HG03159 (cell line): Measurements from ENCODE around the gene BCLAF3.

Experiments
- ATAC-seq: cut with Tn5 transposase; IDR thresholded peaks from one replicate; pipeline ENCODE4 v1.9.1; 2021; ENCODE audit warnings: mild to moderate bottlenecking, moderate library complexity; ENCODE audit not compliant: unreplicated experiment

Gene BCLAF3

GRCh38 chrX:19968276-19968675, 22.6 kb downstream of the BCLAF3 start:
- ATAC-seq = no peak

GRCh38 chrX:19966056-19966455, 24.8 kb downstream of the BCLAF3 start:
- no peak for ATAC-seq

DNA sequence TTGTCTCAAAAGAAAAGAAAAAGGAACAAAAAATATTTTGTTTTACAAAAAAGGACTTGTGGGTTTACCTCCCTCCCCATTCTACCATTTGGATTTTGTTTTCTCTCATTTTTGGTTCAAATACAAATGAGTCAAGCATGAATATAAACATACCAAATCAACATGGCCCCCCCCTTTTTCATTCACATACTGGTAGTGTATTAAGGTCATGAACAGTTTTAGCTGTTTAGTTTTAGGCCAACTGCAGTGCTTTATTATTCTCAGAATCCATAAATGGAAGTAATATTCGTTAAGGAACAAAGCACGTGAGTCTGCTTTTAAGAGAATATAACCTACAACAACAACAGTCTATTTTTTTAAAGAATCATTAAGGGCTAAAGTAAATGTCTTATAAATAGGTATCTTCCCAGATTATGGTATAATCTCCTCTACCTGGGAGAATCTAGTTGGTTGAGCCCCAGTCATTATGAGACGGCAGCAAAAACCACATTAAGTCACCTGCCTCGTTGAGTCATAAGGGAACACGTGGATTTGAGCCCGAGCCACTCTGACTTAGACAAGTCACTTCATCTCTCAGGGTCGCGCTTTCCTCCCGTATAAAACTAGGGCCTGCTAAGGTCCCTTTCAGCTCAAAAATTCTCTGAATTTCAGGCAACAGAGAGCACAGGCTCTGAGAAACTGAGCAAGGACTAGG, 26.7 kb downstream of the BCLAF3 start:
- peak; percentile 77 for ATAC-seq

DNA sequence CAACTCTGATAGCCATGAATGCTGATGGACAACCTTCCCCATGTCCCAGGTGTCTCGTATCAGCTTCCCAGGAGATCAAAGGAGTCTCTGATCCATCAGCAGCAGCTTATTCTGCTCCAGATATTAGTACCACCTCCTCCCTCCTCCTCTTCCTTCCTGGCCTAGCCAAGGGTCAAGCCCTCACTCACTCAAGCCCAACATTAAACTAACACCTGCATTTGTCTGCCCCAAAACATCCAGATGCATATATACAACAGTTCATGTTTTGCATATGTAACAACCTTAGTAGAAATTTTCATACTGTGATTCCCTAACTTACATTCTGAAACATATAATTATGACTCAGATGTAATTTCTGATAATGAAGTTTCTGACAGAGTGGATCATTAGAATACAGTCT, 29.9 kb downstream of the BCLAF3 start:
- ATAC-seq = no peak

- ATAC-seq = no peak
These were observed 32.0 kb downstream of the BCLAF3 start for GRCh38 chrX:19958552-19959486.

GRCh38 chrX:19956923-19957322, 33.9 kb downstream of the BCLAF3 start:
- no peak for ATAC-seq

DNA sequence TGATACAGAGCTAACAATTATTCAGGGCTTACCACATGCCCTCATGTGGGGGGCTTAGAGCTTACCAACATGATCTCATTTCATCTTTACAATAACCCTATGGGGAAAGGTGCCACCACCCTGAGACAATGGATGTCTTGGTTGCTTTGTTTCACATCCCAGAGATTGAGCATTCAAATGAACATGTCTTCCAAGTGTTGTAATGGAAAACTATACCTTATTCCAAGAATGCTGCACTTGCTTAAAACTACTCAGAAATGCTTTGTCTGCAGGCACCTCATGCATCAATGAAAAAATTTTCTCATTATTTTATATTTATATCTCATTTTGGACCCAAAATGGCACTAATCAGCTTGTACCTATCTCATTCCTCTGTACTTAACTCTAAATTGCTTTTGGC, 34.6 kb downstream of the BCLAF3 start:
- no peak for ATAC-seq

DNA sequence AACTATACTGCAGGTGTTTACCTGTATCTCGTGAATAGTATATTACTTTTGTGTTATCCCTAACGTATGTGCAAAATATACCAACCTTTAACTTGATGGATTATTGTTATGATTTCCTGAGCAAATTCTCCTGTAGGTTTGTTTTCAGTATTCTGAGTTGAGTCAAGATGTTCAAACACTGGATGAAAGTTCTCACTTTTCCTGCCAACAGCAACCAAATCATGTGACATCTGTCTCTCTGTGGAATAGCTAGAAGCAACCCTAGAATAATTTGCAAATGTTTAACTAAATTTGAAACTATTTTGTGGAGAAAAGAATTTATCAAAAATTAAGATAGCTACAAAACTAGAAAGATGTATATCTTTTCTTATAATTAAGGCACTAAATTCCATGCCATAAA, 35.6 kb downstream of the BCLAF3 start:
- no peak for ATAC-seq

DNA sequence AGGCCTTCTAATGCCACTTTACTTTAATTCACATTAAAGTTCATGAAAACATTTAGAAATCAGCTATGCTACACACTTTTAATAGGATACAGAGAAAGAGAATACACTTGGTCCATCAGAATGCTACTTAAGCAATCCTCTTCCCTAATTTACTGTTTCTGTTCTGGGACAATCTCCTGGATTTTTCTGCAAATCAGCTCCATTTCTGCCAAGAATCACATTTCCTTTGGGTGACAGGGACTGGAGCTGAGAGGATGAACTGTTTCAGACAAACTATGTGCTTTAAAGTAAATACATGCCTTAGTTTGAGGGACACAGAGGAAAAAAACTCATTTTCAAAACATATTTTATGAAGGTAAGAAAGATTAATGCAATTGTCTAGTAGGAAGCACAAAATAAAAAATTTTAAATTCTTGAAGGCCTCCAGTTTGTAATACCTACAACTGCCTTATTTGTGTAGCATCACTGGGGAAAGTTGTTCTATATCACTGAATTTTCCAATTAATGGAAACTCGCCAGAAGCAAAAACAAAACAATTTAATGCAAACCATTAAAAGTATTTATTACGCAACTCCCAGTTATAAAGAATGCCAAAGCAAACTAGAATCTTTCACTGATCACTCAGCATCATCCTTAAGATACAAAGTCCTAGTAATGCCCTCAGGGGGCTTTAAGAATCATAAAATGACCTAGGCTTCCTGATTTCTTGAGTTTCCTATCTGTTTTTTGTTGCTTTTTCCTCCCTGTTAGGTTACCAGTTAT, 36.3 kb downstream of the BCLAF3 start:
- no peak for ATAC-seq

DNA sequence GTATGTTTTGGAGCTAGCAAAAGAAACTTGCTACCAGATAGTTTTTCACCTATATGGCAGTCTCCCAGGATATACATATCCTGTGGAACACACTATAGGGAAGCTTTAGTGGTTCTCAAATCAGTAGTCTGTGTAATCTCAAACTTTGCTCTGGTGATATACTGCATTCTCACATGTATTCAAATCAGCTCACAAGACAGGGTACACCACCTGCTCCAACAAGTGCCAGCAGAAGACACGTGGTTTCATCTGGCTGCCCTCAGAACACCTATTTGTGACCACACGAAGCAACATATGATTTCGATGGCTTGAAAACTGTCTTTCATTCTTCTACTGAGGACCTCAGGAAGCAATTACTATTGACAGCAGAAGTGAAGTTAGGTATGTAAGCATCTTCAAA, 37.7 kb downstream of the BCLAF3 start:
- no peak for ATAC-seq

- no peak for ATAC-seq
These were observed 41.5 kb downstream of the BCLAF3 start for GRCh38 chrX:19949340-19949739.

GRCh38 chrX:19947612-19948011, 43.2 kb downstream of the BCLAF3 start:
- ATAC-seq = no peak
